GM21786 (cell line): ENCODE data around the gene TBRG4.
"Not testable (repeated sequence)": the region's sequence is repeated elsewhere in the genome, so short reads cannot be mapped to it uniquely, and the experiment has no call there.

Source experiments
- ATAC-seq: cut with Tn5 transposase; IDR thresholded peaks from one replicate; pipeline ENCODE4 v1.9.1; 2021; ENCODE audit not compliant: unreplicated experiment

The TBRG4 gene

DNA sequence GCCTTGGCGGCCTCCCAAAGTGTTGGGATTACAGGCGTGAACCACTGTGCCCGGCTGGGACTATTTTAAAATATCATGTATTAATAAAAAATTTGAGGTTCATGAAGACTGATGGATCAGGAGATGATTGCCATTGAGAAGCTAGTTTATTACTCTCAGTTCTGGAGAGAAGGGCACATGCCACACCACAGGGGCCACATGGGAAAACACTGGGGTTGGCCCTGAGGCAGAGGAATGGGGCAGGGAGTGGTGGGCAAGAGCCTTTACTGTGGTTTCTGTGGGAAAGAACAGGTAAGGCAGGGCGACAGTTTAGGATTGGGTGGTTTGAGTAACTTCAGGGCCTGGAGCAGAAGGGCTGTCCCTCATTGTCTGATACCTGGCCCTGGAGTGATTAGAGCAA is 6.8 kb upstream of the TBRG4 start:
- ATAC-seq: no peak

DNA sequence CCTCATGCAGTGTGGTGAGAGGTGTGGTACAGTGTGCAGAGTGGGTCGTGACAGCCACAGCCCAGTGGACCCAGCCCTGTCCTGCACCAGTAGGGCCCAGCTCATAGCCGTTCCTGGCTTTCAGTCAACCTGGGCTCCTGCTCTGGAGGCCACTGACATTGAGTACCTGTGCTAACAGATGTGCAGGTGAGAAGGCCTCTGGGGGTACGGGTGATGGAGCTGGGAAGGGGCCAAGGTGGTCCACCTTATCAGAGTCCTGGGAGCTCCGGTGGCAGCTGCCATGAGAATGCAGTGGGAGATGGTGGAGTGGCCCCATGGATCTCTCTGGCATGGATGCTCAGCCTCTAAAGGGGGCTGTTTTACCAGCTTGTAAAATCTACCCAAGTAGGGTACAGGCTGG is 6.1 kb upstream of the TBRG4 start:
- ATAC-seq: no peak

- no peak for ATAC-seq
Measured at GRCh38 chr7:45116048-45116447, 4.6 kb upstream of the TBRG4 start.

DNA sequence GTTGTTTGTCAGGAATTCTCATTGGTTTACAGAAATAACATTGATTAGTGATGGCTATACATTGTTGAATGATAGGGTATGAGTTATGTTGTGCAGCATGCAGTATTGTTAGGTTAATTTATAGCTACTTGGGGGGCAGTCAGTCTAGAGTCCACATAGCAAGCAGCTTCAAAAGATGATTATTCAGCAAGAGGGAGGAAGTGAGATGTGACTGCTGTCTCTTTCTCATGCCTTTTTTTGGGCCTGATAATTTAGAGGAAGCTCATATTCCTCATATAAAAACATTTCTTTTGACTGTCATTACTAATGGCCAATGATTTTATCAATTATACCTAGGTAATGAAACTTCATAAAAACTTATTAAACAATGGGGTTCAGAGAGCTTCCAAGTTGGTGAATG is 3.4 kb upstream of the TBRG4 start:
- ATAC-seq: no peak

GRCh38 chr7:45114257-45114656 is 2.8 kb upstream of the TBRG4 start:
- ATAC-seq: not testable (repeated sequence)

GRCh38 chr7:45112648-45113047 is 1.2 kb upstream of the TBRG4 start:
- ATAC-seq: no peak

GRCh38 chr7:45108863-45109262 is 2.6 kb downstream of the TBRG4 start:
- ATAC-seq: no peak

DNA sequence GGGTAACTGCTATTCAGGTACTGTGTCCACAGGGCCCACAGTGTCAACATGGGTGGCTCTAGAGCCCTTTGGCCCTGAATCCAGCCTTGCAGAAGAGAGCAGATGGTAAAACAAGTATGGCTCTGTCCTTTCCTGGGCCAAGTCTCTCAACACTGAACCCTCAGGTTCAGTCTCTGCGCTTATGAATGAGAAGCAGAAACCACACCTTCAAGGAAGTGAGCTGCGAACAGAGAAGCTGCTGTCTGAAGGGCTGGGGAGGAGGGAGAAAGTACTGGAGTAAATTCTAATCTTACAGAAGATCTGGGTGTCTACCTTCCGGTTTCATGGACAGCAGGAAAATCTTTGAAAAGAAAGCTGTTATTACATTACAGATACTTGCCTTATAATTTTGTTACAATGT is 4.1 kb downstream of the TBRG4 start:
- ATAC-seq: no peak

DNA sequence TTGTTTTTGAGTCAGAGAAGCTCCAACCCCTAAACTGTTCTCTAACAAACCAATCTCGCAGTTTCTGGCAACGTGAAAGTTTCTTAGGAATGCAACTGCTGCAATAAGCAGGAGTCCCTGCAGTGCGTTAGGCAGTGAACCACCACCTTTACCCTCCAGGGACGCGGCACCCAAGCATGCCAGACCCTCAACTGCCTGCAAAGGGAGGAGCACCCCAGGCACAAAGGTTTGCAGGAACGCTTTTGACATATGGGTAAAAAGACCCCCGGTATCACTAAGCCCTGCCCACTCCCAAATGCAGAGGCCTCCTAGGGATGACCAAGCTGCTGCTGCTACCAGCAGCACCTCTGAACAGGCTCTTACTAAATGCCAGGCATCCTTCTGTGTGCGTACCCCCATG is 4.7 kb downstream of the TBRG4 start:
- no peak for ATAC-seq

DNA sequence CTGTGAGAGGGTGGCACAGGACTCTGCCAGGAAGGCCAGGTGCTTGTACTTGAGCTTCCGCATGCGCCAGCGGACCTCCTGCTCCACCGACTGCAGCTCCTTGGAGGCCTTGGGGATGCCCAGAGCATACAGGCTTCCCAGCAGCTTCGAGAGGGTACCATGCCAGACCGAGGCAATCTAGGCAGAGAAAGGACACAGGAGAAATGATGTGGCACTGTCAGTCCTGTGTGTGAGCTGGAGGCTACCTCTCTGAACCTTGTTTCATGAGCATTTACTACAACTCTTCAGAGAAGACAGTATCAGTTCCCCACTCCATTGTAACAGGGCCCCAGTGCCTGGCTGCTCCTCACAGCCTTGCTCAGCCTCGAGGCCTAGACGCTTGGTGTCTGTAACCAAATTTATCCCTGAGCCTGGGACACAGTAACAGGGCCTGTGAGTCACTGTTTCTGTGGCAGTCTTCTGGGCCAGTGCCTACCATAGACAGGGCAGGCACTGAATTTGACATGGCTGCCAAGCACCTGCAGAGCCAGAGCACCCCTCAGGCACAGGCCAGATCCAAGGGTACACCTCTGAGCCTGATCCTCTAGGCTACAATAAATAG is 5.8 kb downstream of the TBRG4 start:
- no peak for ATAC-seq

- ATAC-seq: no peak
Measured at GRCh38 chr7:45104844-45105587, 6.5 kb downstream of the TBRG4 start.

DNA sequence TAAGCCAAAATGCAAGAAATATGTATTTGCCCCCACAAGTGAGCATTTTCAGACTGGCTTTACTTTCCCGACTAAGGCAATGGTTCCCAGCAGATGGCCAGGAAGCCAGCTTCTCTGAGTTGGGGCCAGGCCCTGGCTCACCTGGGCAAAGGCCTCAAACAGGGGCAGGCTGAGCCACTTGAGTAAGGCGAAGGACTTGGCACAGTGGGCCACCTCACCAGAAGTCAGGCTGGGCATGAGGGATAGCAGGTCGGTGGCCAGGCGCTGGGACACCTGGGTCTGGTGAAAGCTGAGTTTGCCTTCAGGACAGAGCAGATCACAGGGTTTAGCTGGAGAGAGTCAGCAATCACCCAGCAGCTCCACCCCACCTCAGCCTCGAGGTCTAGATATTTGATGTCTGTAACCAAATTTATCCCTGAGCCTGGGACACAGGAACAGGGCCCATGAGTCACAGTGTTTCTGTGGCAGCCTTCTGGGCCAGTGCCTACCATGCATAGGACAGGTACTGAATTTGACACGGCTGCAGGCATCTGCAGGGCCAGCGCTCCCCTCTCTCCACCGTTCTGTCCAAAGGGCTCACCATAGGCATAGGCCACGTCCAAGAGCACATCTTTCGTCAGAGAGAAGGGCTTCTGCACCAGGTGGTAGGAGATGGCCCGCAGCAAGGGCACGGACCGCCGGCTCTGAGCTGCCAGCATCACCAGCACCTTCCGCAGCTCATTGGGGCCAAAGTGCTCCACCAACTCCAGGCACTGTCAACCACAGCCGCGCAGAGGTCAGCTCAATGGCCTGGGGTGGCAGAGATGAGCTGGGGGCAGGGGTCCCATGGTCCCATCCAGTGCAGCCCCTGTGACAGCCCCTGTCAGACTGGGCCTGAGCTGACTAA is 7.3 kb downstream of the TBRG4 start:
- no peak for ATAC-seq

DNA sequence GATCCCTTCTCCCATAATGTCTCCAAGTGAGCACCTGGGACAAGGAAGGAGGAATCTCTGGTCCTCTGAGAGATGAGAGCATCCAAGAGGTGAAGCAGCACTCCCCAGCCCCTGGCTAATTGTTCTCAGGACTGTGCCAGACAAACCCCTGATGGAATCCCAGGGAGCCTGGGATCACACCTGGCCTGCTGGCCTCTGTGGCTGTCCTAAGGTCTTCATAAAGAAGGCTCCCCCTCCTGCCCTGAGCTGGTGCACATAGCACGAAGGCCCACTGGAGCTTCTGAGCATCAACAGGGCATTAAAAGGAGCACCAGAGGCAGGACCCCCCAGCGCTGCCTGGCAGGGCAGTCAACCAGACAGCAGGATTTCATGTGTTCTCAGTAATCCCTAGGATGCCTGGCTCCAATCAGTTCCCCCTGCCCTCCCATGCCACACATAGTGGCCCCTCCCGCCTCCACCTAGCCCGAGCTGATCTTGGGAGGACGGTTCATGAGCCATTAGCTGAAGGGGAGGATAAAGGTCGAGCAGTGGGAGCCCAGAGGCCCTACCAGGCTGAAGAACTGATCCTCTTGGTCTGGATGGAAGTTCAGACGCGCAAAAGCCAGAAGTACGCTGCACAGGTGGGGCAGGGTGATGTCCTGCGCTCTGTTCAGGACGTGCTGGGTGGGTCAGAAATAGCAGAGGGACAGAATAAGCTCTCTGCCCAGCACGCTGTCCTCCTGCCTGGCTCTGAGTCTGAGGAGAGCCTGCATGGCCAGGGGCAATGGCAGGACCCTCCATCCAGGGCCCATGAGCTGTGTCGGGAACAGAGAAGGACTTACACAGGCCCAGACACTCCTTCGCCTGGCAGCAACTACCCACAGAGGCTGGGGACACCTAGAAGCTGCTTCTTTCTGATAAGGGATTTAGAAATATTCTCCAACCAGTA is 8.4 kb downstream of the TBRG4 start:
- ATAC-seq: no peak

- ATAC-seq: no peak
Measured at GRCh38 chr7:45101748-45102147, 9.7 kb downstream of the TBRG4 start.

DNA sequence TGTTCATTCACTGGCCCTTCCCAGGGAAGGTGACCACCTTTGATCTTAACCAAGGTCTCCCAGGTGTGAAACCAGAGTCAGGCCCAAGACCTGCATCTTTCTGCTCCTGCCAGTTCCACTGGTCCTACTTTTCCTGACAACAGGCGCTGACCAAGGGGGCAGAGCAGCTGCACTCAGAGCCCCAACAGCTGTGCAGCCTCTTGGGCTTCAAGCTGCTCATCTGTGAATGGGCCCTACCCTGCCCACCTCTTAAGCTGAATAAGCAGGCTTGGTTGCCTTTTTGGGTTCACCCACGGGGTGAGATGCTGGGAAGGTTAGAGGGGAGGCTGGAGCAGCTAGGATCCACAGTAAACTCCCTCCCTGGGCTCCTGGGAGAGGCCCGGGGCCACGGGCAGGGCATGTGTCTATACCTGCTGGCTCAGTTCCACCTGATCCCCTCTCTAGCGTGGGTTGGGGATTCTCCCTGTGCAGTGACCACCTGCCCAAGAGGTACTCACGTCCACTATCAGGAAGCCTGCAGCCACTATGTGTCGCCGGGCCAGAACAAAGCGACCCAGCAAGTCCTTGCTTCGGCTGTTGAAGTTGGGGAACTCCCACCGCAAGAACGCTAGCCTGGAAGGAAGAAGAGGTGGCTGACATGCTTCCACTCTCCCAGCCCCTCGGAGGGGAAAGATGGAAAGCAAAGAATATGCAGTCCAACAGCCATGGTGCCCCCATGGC is 10.6 kb downstream of the TBRG4 start:
- no peak for ATAC-seq

DNA sequence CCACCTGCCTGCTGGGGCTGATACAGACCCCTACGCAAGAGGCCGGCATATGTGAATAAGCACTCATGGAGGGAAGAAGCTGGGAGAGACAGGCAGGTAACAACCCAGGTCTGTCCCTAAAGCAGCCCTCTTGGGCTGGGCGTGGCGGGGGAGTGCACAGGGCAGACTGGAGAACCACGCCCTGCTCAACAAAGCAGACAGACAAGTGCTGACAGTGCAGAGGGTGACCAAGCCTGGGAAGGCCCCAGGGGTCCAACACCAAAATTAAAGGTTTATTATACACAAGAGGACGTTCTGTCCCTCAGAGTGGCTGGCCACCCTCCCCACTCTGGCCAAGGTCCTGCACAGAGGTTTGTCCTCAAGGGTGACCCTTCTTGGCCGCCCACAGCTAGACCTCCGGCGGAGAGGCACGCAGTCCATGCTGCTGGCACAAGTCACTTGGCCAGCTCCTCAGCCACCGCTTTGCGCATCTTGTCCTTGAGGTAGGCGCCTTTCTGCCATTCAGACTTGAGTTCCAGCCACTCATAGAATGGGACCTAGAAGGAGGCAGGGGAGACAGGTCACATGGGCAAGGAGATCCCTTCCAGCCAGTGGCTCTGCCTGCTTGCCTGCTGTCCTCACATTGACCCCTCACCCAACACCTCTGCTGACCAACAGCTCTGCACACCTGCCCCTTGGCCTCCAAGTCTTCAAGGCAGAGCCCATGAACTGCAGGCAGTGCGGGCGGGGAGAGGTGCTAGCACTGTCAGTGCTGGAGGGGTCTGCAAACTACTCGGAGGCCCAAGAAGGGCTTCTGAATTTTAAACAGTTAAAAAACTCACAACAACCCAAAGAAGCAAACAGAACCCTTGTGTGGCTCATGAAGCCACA is 11.4 kb downstream of the TBRG4 start:
- ATAC-seq: no peak

- no peak for ATAC-seq
Measured at GRCh38 chr7:45098983-45099839, 12.3 kb downstream of the TBRG4 start.

DNA sequence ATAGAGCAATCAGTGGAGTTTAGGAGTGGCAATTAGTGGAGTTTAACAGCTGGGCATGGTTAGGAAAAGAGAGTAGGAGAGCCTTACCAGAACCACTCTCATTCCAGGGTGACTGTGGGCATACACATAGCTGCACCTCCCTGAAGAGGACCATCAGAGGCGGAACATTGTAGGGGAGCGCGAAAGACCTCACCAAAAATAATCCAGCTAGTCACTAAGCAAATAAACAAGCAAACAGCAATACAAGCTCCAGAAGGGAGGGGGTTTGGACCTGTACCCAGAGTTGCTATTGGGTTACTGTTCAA is 18.6 kb downstream of the TBRG4 start:
- ATAC-seq: no peak
